HG02588 (cell line): Measurements from ENCODE around the gene MYO9A.
A peak's percentile ranks its signal among the peaks of the same experiment; 100 is the strongest.
"Not testable (repeated sequence)": the region's sequence is repeated elsewhere in the genome, so short reads cannot be mapped to it uniquely, and the experiment has no call there.

Source experiments
- ATAC-seq: cut with Tn5 transposase; IDR thresholded peaks from one replicate; pipeline ENCODE4 v1.9.1; 2021; ENCODE audit warnings: mild to moderate bottlenecking, moderate library complexity; ENCODE audit not compliant: unreplicated experiment

MYO9A gene

GRCh38 chr15:72139667-72140066 is 21.7 kb upstream of the MYO9A start:
- ATAC-seq: no peak

DNA sequence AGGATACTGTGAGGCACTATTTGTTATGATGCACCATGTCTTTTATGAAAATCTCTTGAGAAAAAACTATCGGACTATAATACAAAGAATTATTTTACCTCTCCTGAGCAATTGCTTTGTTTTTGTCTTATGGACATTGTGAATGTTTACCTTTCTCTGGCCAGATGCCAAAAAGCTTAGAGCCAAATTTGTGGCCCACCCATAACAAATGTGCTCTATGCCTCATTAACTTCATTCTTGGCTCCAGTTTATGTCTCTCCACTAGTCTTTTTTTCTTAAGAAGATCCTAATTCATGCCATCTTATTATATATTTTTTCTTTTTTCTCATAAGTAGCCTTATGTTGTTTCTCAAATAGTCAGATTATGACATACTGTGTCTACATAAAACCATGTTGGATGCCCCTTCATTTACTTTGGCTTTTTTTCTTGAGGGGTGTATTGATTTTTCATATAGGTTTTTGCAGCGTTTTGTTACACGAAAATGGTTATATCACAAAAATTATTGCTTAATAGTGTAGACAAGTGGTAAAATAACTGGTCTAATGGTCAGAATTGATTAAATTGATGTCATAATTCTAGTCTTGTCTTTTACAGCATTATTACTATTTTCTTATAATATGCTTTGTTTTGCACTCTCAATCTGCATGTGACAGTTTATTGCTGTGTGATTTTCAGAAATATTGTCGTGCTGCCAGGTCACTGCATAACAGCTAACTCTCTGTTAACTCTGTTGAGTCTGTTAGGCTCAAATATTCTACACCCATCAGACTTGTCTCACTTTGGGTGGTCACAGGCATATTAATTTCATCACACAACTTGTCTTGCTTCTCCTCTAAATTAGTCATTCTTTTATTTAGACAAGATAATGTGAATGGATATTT is 18.5 kb upstream of the MYO9A start:
- no peak for ATAC-seq

GRCh38 chr15:72135719-72136118 is 17.8 kb upstream of the MYO9A start:
- ATAC-seq: no peak

- ATAC-seq: no peak
Observed at GRCh38 chr15:72133211-72133610, 15.3 kb upstream of the MYO9A start.

DNA sequence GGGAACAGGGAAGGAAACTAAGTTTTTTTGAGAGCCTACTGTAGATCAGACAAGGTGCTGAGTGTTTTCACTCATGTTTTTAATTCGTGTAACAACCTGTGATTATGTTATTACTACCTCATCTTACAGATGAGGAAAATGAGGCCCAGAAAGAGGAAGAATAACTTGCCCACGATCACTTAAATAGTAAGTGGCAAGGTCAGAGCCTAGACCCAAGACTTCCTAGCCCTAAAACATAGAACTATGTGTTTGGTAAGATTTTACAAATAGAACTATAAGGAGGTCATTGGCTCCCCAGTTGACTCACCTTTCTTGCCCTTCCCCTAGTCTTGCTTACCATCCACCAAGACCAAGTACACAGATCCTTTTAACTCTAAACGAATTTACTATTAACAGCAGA is 14.0 kb upstream of the MYO9A start:
- ATAC-seq: no peak

- ATAC-seq: no peak
Observed at GRCh38 chr15:72130272-72130671, 12.3 kb upstream of the MYO9A start.

- ATAC-seq: no peak
Observed at GRCh38 chr15:72128359-72128758, 10.4 kb upstream of the MYO9A start.

GRCh38 chr15:72127724-72128322 is 9.9 kb upstream of the MYO9A start:
- no peak for ATAC-seq

GRCh38 chr15:72124218-72124617 is 6.3 kb upstream of the MYO9A start:
- ATAC-seq: no peak

DNA sequence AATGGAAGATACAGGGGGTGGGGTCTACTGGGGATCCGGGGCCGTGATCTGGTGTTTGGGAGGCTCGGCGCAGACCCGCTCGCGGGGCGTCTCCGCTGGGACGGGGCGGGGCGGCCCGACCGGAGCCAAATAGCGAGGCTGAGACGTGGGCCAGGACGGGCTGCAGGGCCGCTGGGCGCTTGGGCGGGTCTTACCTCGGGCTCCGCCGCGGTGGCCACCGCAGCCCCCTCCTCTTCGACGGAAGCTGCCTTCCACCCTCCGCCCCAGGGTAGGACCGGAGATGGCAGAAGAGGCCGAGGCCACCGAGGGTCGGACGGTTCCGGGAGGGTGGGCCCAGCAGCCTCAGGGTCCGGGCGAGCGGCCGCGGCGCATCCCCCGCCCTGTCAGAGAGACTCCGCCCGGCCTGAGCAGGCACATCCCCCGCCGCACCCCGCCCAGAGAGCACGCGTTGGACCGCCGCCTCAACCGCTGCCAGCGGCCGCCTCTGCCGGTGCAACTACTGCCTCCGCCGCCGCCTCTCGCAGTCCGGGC is 399 bp downstream of the MYO9A start:
- peak; percentile 63 for ATAC-seq

GRCh38 chr15:72116731-72117485 is 1.0 kb downstream of the MYO9A start:
- no peak for ATAC-seq

DNA sequence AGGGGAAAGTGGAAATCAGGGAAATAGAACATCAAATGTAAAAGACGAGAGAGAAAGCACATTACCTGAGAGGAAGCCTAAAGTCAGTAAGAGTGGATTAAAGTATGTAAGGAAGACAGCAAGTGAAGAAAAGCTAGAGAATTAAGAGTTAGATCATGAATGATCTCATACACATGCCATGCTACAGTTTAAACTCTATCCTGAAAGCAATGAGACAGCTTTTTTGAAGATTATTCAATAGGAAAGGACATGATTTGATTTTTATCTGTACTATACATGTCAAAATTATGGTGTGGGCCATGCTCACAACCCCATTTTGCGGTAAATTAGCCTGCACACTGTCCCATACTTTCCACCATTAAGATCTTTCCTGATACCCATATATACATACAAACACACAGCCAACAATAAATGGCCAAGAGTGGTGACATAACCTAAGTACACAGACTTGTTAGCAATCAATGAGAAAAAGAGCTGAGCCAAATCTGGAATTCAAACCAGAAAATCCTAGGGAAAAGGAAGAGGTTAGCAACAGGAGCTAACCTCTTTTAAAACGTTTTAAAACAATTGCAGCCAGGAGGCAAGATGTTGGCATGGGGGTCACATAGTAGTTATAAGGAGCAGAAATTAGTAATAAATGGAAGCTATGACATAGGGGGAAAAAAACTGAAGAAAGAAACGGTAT is 4.5 kb downstream of the MYO9A start:
- ATAC-seq: no peak

GRCh38 chr15:72112805-72113204 is 5.1 kb downstream of the MYO9A start:
- no peak for ATAC-seq

GRCh38 chr15:72112116-72112515 is 5.8 kb downstream of the MYO9A start:
- ATAC-seq: no peak

GRCh38 chr15:72110355-72110754 is 7.6 kb downstream of the MYO9A start:
- no peak for ATAC-seq

DNA sequence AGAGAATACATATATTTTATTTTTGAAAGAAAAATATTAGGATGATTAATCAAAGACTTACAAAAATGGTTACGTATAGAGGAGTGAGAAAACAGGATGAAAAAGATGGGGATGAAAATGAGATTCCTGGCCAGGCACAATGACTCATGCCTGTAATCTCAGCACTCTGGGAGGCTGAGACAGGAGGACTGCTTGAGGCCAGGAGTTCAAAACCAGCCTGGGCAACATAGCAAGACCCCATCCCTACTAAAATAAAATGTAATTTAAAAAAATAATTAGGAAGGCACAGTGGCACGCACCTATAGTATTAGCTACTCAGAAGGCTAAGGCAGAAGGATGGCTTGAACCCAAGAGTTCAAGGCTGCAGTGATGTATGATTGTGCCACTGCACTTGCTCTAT is 11.9 kb downstream of the MYO9A start:
- no peak for ATAC-seq

DNA sequence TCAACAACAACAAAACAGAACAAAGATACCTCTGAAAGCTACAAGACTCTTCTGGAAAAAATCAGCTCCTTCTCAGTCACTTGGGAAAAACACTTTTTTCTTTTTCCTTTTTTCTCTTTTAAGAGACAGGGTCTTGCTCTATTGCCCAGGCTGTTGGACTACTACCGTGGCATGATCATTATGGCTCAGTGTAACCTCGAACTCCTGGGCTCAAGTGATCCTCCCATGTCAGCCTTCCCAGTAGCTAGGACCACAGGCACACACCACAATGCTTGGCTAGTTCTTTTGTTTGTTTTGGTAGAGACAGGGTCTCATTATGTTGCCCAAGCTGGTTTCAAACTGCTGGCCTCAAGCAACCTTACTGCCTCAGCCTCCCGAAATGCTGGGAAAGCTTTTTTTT is 12.8 kb downstream of the MYO9A start:
- ATAC-seq: no peak

DNA sequence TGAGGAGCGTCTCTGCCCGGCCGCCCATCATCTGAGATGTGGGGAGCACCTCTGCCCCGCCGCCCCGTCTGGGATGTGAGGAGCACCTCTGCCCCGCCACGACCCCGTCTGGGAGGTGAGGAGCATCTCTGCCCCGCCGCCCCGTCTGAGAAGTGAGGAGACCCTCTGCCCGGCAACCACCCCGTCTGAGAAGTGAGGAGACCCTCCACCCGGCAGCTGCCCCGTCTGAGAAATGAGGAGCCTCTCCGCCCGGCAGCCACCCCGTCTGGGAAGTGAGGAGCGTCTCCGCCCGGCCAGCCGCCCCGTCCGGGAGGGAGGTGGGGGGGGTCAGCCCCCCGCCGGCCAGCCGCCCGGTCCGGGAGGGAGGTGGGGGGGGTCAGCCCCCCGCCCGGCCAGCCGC is 17.4 kb downstream of the MYO9A start:
- not testable (repeated sequence) for ATAC-seq

DNA sequence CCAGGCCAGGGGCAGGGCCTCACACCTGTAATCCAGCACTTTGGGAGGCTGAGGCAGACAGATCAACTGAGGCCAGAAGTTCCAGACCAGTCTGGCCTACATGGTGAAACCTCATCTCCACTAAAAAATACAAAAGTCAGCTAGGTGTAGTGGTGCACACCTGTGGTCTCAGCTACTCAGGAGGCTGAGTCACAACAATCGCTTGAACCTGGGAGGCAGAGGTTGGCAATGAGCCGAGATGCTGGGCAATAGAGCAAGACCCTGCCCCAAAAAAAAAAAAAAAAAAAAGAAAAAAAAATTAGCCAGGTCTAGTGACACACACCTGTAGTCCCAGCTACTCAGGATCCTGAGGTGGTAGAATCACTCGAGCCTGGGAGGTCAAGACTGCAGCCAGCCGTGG is 18.8 kb downstream of the MYO9A start:
- ATAC-seq: no peak

DNA sequence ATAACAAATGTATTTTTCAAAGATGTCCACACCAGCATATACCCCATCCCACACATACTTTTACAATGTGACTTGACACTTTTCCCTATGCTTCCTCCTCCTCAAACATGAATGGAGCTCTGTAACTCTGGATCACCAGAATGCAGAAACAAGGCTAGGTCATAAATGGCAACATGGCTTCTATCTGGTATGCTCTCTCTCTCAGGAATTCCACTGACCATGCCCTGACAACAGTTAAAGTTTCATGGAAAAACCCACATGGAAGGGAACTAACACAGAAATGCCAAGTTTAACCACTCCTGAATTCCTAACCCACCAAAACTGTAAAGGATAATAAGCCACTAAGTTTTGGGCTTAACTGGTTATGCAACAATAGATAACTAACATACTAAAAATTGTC is 19.9 kb downstream of the MYO9A start:
- no peak for ATAC-seq

GRCh38 chr15:72096796-72097195 is 21.2 kb downstream of the MYO9A start:
- no peak for ATAC-seq
